ENCODE results near the gene CEP97. TPM values are rescaled to one million over a fixed set of nuclear protein-coding genes. Genes with fewer than 3 reads are reported as not detected.

The CEP97 gene
- 25.1 TPM for total RNA-seq (ENCODE audit: unreplicated experiment)
- long read RNA-seq, full-length matches to known transcripts: 3 of 8 reads
- long read RNA-seq, partial matches to known transcripts: 2 of 8 reads
- long read RNA-seq, other reads (novel, unspliced or antisense): 3 of 8 reads

- no peak for TF ChIP-seq CTCF (IDR thresholded peaks at IDR 0.05; ENCODE audit: partially characterized antibody, unreplicated experiment)
- H3K27me3 Mint-ChIP-seq (ENCODE audit: unreplicated experiment): no peaks in the 10 kb centered on the region
- H3K9me3 Mint-ChIP-seq (ENCODE audit: unreplicated experiment): peaks cover 5% of the 10 kb centered on the region
- H3K4me1 Mint-ChIP-seq (ENCODE audit: low read depth, unreplicated experiment): no peaks in the 10 kb centered on the region
- peak within 1 kb of the TSS; percentile 99 for H3K4me3 Mint-ChIP-seq (ENCODE audit: unreplicated experiment)
- peak within 1 kb of the TSS; percentile 93 for H3K27ac Mint-ChIP-seq (ENCODE audit: unreplicated experiment)
- no peaks in the 10 kb centered on the region for H3K36me3 Mint-ChIP-seq (ENCODE audit: unreplicated experiment)
- DNase-seq: peak; percentile 93
Observed at GRCh38 chr3:101724329-101725193, at the start of gene CEP97. CEP97 (plus strand) TSS chr3:101724614; CDS start chr3:101724677, 63 bp downstream.

GRCh38 chr3:101675709-101676215, 48.7 kb upstream of the CEP97 start:
- peaks cover 8% of the 10 kb centered on the region for H3K27me3 Mint-ChIP-seq (ENCODE audit: unreplicated experiment)
- no peaks in the 10 kb centered on the region for H3K36me3 Mint-ChIP-seq (ENCODE audit: unreplicated experiment)
- peak overlapping the region; percentile 85 for H3K27ac Mint-ChIP-seq (ENCODE audit: unreplicated experiment)
- peaks cover 7% of the 10 kb centered on the region for H3K4me1 Mint-ChIP-seq (ENCODE audit: low read depth, unreplicated experiment)
- DNase-seq: peak; percentile 48
- peaks cover 6% of the 10 kb centered on the region for H3K9me3 Mint-ChIP-seq (ENCODE audit: unreplicated experiment)
- TF ChIP-seq CTCF (IDR thresholded peaks at IDR 0.05; ENCODE audit: partially characterized antibody, unreplicated experiment): no peak
- peak overlapping the region; percentile 91 for H3K4me3 Mint-ChIP-seq (ENCODE audit: unreplicated experiment)

GRCh38 chr3:101676216-101676764, 48.1 kb upstream of the CEP97 start:
- peak; percentile 99 for DNase-seq
- H3K27me3 Mint-ChIP-seq (ENCODE audit: unreplicated experiment): peaks cover 8% of the 10 kb centered on the region
- peaks cover 6% of the 10 kb centered on the region for H3K9me3 Mint-ChIP-seq (ENCODE audit: unreplicated experiment)
- peaks cover 7% of the 10 kb centered on the region for H3K4me1 Mint-ChIP-seq (ENCODE audit: low read depth, unreplicated experiment)
- peak overlapping the region; percentile 85 for H3K27ac Mint-ChIP-seq (ENCODE audit: unreplicated experiment)
- TF ChIP-seq CTCF (IDR thresholded peaks at IDR 0.05; ENCODE audit: partially characterized antibody, unreplicated experiment): no peak
- no peaks in the 10 kb centered on the region for H3K36me3 Mint-ChIP-seq (ENCODE audit: unreplicated experiment)
- peak overlapping the region; percentile 91 for H3K4me3 Mint-ChIP-seq (ENCODE audit: unreplicated experiment)

GRCh38 chr3:101676765-101677435, 47.5 kb upstream of the CEP97 start, which contains the start of gene ZBTB11:
ZBTB11 (minus strand) TSS chr3:101677132; CDS start chr3:101676914, 218 bp downstream.
- peak; percentile 39 for TF ChIP-seq CTCF (IDR thresholded peaks at IDR 0.05; ENCODE audit: partially characterized antibody, unreplicated experiment)
- Mint-ChIP-seq H3K4me3 (ENCODE audit: unreplicated experiment) (peak within 1 kb of the TSS; percentile 91), H3K27me3 (ENCODE audit: unreplicated experiment) (peaks cover 8% of the 10 kb centered on the region), H3K4me1 (ENCODE audit: low read depth, unreplicated experiment) (peaks cover 7% of the 10 kb centered on the region), H3K9me3 (ENCODE audit: unreplicated experiment) (peaks cover 6% of the 10 kb centered on the region), H3K27ac (ENCODE audit: unreplicated experiment) (peak within 1 kb of the TSS; percentile 85), H3K36me3 (ENCODE audit: unreplicated experiment) (no peaks in the 10 kb centered on the region)
- DNase-seq: peak; percentile 99
